AG08396 (cell line): ENCODE measurements around the gene NHERF2.

Experiments
- DNase-seq: peaks from one replicate; pipeline ENCODE4 v3.0.0; 2012; ENCODE audit warnings: low spot score, mixed read lengths

The NHERF2 gene

GRCh38 chr16:2082983-2083364 lies 56.3 kb downstream of the NHERF2 start:
- DNase-seq = no peak

- no peak for DNase-seq
Measured at GRCh38 chr16:2083409-2083808, 56.7 kb downstream of the NHERF2 start.

- no peak for DNase-seq
Measured at GRCh38 chr16:2083876-2084780, 57.4 kb downstream of the NHERF2 start.

- DNase-seq = no peak
Measured at GRCh38 chr16:2084895-2085625, 58.4 kb downstream of the NHERF2 start.

- DNase-seq = no peak
Measured at GRCh38 chr16:2085669-2086068, 59.0 kb downstream of the NHERF2 start.

GRCh38 chr16:2086106-2086742 lies 59.5 kb downstream of the NHERF2 start:
- DNase-seq = no peak

- no peak for DNase-seq
Measured at GRCh38 chr16:2086812-2087747, 60.4 kb downstream of the NHERF2 start.

GRCh38 chr16:2087748-2088631 lies 61.3 kb downstream of the NHERF2 start:
- DNase-seq = no peak
